A673 (cell line): Measurements from ENCODE around the gene SAFB2. TPM values are rescaled to one million over a fixed set of nuclear protein-coding genes. Genes with fewer than 3 reads are reported as not detected.

Experiments
- BruUV-seq: library from RNA; stranded (reverse); fragments of 400-500 nt; replicated peaks from 2 replicates; lab custom pipeline; 2021; lab: Mats Ljungman, UMichigan
- CTCF ChIA-PET: fragments of 300-600 bp; sonication (Branson Sonifier 250); formaldehyde crosslinking; loops from one replicate; lab custom pipeline; 2022; ENCODE audit warnings: antibody characterized with exemption; lab: Charles Lee
- POLR2A ChIA-PET: fragments of 300-600 bp; sonication (Branson Sonifier 250); formaldehyde crosslinking; loops from one replicate; lab custom pipeline; 2022; ENCODE audit warnings: antibody characterized with exemption; ENCODE audit not compliant: low non-redundant PET; lab: Charles Lee
- DNase-seq: peaks from one replicate; pipeline ENCODE4 v3.0.0-alpha.2; 2015; ENCODE audit warnings: low spot score
- H3K27ac ChIP-seq: fragments of 200-600 bp; sonication (generic); 2 replicates; pipeline ENCODE4 v1.5.1; 2016; ENCODE audit warnings: mixed run types, low read depth, mild to moderate bottlenecking, mixed read lengths, antibody characterized with exemption, low read length; ENCODE audit not compliant: poor library complexity, severe bottlenecking
- H3K27me3 ChIP-seq: fragments of 200-600 bp; sonication (generic); replicated peaks from 2 replicates; pipeline ENCODE4 v1.6.1; 2017; ENCODE audit warnings: mixed run types, low read depth, mild to moderate bottlenecking, mixed read lengths, antibody characterized with exemption, low read length; ENCODE audit not compliant: insufficient read depth, poor library complexity
- H3K36me3 ChIP-seq: fragments of 200-600 bp; sonication (generic); 2 replicates; pipeline ENCODE4 v1.6.1; 2016; ENCODE audit warnings: mixed run types, mild to moderate bottlenecking, mixed read lengths, antibody characterized with exemption, low read length; ENCODE audit not compliant: insufficient read depth, poor library complexity, severe bottlenecking
- H3K4me1 ChIP-seq: fragments of 200-600 bp; sonication (generic); 2 replicates; pipeline ENCODE4 v1.6.1; 2017; ENCODE audit warnings: mixed run types, mild to moderate bottlenecking, mixed read lengths, antibody characterized with exemption, low read length; ENCODE audit not compliant: insufficient read depth, poor library complexity, severe bottlenecking
- H3K4me3 ChIP-seq: fragments of 200-600 bp; sonication (generic); 2 replicates; pipeline ENCODE4 v1.5.1; 2016; ENCODE audit warnings: low read depth, mixed run types, mild to moderate bottlenecking, mixed read lengths, low read length; ENCODE audit not compliant: poor library complexity, severe bottlenecking
- H3K9me3 ChIP-seq: fragments of 200-600 bp; sonication (generic); 2 replicates; pipeline ENCODE4 v1.6.1; 2016; ENCODE audit warnings: mixed run types, low read depth, mild to moderate bottlenecking, mixed read lengths, antibody characterized with exemption, low read length; ENCODE audit not compliant: poor library complexity, severe bottlenecking
- CTCF ChIP-seq: fragments of 300-800, 200-600 bp; sonication (generic); conservative IDR thresholded peaks from 2 replicates; pipeline ENCODE4 v1.5.1; 2017; ENCODE audit warnings: low read depth, mild to moderate bottlenecking, antibody characterized with exemption, low read length, moderate library complexity, mixed read lengths
- EZH2 ChIP-seq: fragments of 200-600 bp; sonication (generic); IDR thresholded peaks from 2 replicates; pipeline ENCODE4 v1.6.1; 2017; ENCODE audit warnings: borderline replicate concordance, low read depth, mild to moderate bottlenecking, mixed read lengths, antibody characterized with exemption, low read length; ENCODE audit not compliant: poor library complexity, severe bottlenecking
- intact Hi-C: fragments of 100-400 bp; cut with micrococcal nuclease; formaldehyde crosslinking; loops from one replicate; pipeline ENCODE4 v1.10.0; 2022; ENCODE audit not compliant: unreplicated experiment
- total RNA-seq: library from RNA; stranded (reverse); gene quantifications from 2 replicates; pipeline ENCODE4 v1.2.3, GENCODE V29; 2021

Gene SAFB2
- total RNA-seq, 1 experiment from 2014 or later, result 153 TPM

- ChIA-PET CTCF (interaction anchor here (0.6 kb wide), 2 partner anchors 101 to 612 kb away, joined by 3 read pairs; no protein-coding TSS in a partner anchor), POLR2A (no interaction called here)
- H3K9me3 ChIP-seq, result no peaks in the 10 kb centered on the region
- DNase-seq, result no peak
- no TSS peak for BruUV-seq
- TF ChIP-seq CTCF (no peak), EZH2 (no peak)
- H3K4me1 ChIP-seq, result peaks cover 24% of the 10 kb centered on the region
- H3K36me3 ChIP-seq, result peaks cover 62% of the 10 kb centered on the region
- intact Hi-C loops, result no loop called here
- H3K27me3 ChIP-seq, result no peaks in the 10 kb centered on the region
- H3K27ac ChIP-seq, result no peak overlapping the region
- H3K4me3 ChIP-seq, result no peak overlapping the region
Observed at GRCh38 chr19:5587661-5588060, 34.9 kb downstream of the SAFB2 start.

DNA sequence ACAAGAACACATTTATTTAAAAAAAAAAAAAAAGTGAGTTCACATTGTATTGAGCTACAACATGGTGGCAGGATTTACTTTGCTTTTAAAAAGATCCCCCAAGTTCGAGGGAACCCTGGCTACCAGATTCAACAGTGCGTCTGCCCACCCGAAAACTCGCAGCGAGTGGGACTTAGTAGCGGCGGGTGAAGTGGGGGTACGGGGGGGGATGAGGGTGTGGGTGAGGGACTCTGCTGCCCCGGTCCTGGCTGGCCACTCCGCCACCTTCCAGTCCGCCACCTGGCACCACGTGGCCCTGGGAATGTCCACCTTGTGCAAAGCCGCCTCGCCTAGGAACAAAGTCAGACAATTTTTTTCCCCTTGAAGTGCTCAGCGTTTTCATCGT, 35.5 kb downstream of the SAFB2 start:
- CTCF ChIA-PET, result interaction anchor here (0.6 kb wide), 1 partner anchor 72 kb away, joined by 6 read pairs; no protein-coding TSS in a partner anchor
- Histone ChIP-seq H3K27ac (no peak overlapping the region), H3K27me3 (no peaks in the 10 kb centered on the region), H3K4me3 (no peak overlapping the region), H3K36me3 (peaks cover 56% of the 10 kb centered on the region), H3K4me1 (peaks cover 23% of the 10 kb centered on the region), H3K9me3 (no peaks in the 10 kb centered on the region)
- no TSS peak for BruUV-seq
- no peak for DNase-seq
- TF ChIP-seq EZH2 (no peak), CTCF (no peak)
- intact Hi-C loops, result no loop called here
- POLR2A ChIA-PET, result no interaction called here

DNA sequence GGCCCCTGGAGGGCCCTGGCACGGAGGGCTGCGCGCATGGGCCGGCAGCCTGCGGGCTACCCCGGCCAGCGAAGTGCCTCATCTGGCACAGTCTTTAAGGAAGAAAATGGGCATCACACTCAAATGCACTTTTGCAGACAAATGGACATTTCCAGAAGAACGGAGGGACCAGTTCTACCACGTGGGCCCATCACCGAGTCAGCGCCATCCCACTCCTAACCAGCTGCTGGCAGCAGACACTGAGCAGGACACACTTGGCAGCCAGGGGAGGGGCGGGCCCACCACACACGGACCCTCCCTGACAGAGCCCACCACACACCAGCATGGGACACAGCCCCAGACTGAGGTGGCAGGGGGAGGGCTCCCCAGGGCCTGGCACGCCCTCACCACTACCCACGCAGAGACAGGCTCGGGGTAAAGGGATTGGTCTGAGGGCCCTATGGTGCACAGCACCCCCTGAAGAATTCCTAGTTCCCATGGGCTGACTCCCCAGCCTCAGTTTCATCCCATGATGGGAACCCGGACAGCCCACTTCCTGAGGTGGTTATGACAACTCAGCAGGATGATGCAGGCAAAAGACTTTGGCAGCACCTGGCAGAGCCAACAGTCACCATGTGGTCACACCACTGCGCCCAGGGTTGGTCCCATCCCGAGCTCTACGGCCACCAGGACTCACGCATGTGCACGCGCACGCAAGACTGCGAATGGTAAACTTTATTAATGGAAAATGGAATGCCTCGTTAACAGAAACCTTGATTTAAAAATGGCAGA, 36.1 kb downstream of the SAFB2 start:
- TF ChIP-seq CTCF (no peak), EZH2 (no peak)
- H3K36me3 ChIP-seq, result peaks cover 50% of the 10 kb centered on the region
- intact Hi-C loops, result no loop called here
- CTCF ChIA-PET, result interaction anchor here (0.6 kb wide), 1 partner anchor 72 kb away, joined by 6 read pairs; no protein-coding TSS in a partner anchor
- POLR2A ChIA-PET, result no interaction called here
- peak overlapping the region; percentile 72 for H3K27ac ChIP-seq
- peaks cover 23% of the 10 kb centered on the region for H3K4me1 ChIP-seq
- no TSS peak for BruUV-seq
- H3K9me3 ChIP-seq, result no peaks in the 10 kb centered on the region
- H3K4me3 ChIP-seq, result no peak overlapping the region
- H3K27me3 ChIP-seq, result no peaks in the 10 kb centered on the region
- DNase-seq, result no peak
